Stomach (tissue), 9 donors: Measurements from ENCODE around the gene CLEC18B. TPM values are rescaled to one million over a fixed set of nuclear protein-coding genes. Genes with fewer than 3 reads are reported as not detected.
"Not testable (repeated sequence)": the region's sequence is repeated elsewhere in the genome, so short reads cannot be mapped to it uniquely, and the experiment has no call there.

Source experiments
- DNase-seq, 2 donors: peaks; one replicate each; pipeline versions ENCODE4 v3.0.0 to v3.0.0-alpha.2; 2013 to 2019
- H3K27ac ChIP-seq, 5 donors: fragments of 200-600 bp in 4 of 5; sonication (generic) in 4 of 5; one replicate each; pipeline ENCODE4 v1.5.1; 2013 to 2019; ENCODE audit warnings: mild to moderate bottlenecking in 1 of 5, moderate library complexity in 1 of 5
- H3K27me3 ChIP-seq, 3 donors: fragments of 200-600 bp; sonication (generic); one replicate each; pipeline ENCODE4 v1.5.1; 2017 to 2019; ENCODE audit warnings: mixed run types in 1 of 3
- H3K36me3 ChIP-seq, 4 donors: fragments of 200-600 bp; sonication (generic); 1 replicate in 3 of 4; 2 replicates in 1 of 4; pipeline ENCODE4 v1.5.1; 2016 to 2019
- H3K4me1 ChIP-seq, 4 donors: fragments of 200-600 bp; sonication (generic); one replicate each; pipeline ENCODE4 v1.5.1; 2016 to 2019
- H3K4me3 ChIP-seq, 4 donors: fragments of 200-600 bp; sonication (generic) in 3 of 4; one replicate each; pipeline ENCODE4 v1.5.1; 2016 to 2019; ENCODE audit warnings: mild to moderate bottlenecking in 1 of 4
- H3K9me3 ChIP-seq, 4 donors: fragments of 200-600 bp; sonication (generic); one replicate each; pipeline ENCODE4 v1.5.1; 2016 to 2019
- WGBS, 5 donors: extraction: QIAGEN DNeasy Blood & Tissue Kit in 3 of 5; methylation state at CpG; one replicate each; pipeline versions ENCODE4 v1.1.5 to v1.1.7; 2013 to 2018; 5-methylcytosine and 5-hydroxymethylcytosine counted together
- intact Hi-C: fragments of 100-400 bp; cut with DNase I; formaldehyde crosslinking; loops from one replicate; pipeline ENCODE4 v1.15.1; 2023; ENCODE audit warnings: low total_unique reads
- polyA plus RNA-seq, 3 donors: library from polyadenylated mRNA; stranded (reverse); fragments of 200-250 nt; gene quantifications; one replicate each; pipeline ENCODE4 v1.2.3, GENCODE V29; 2013
- total RNA-seq, 5 donors: library from RNA; depleted of rRNA; stranded (reverse); fragments of >200 nt; gene quantifications; one replicate each; pipeline versions ENCODE4 v1.1.0 to v1.2.3, GENCODE V29; 2014 to 2016
- donor health status: healthy with polysubstance abuse.
- donor health status: Bipolar disorder and iron deficiency.
- donor health status: healthy.

CLEC18B gene
- total and polyA plus RNA-seq, 8 donors = 0.25 to 2.6 (median 2.6) TPM; not detected in 5

- intact Hi-C loops, H3K4me1 ChIP-seq, H3K9me3 ChIP-seq, DNase-seq, H3K27me3 ChIP-seq, H3K4me3 ChIP-seq, H3K36me3 ChIP-seq, H3K27ac ChIP-seq: not testable (repeated sequence)
- WGBS, 5 donors = 72 to 97% (median 92%) methylated on average over 1 to 11 of the region's 15 CpGs
Measured at GRCh38 chr16:74417897-74418296, 3.4 kb downstream of the CLEC18B start.

DNA sequence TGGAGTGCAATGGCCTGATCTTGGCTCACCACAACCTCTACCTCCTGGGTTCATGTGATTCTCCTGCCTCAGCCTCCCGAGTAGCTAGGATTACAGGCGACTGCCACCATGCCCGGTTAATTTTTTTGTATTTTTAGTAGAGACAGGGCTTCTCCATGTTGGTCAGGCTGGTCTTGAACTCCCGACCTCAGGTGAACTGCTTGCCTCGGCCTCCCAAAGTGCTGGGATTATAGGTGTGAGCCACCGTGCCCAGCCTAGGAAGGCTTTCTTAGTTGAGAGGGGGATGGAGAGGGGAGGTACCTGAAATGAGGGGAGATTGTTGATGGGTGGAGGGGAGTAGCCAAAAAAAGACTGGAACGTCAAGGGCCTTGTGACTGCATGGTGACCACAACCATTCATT, 7.4 kb downstream of the CLEC18B start:
- H3K27me3 ChIP-seq, DNase-seq: not testable (repeated sequence)

GRCh38 chr16:74413485-74413884, 7.8 kb downstream of the CLEC18B start:
- H3K27me3 ChIP-seq, DNase-seq, H3K27ac ChIP-seq, H3K4me3 ChIP-seq, intact Hi-C loops, H3K4me1 ChIP-seq, H3K36me3 ChIP-seq, H3K9me3 ChIP-seq: not testable (repeated sequence)
- 79 to 93% (median 85%) methylated on average over 7 to 9 of the region's 9 CpGs for WGBS, 5 donors

More for the DNA sequence above, 7.4 kb downstream of the CLEC18B start:
- H3K4me3 ChIP-seq, H3K4me1 ChIP-seq, H3K36me3 ChIP-seq, H3K9me3 ChIP-seq, H3K27ac ChIP-seq, intact Hi-C loops: not testable (repeated sequence)
- 82 to 87% (median 85%) methylated on average over 7 of the region's 7 CpGs for WGBS, 5 donors

GRCh38 chr16:74412775-74413390, 8.4 kb downstream of the CLEC18B start:
- H3K27ac ChIP-seq, H3K9me3 ChIP-seq, H3K4me3 ChIP-seq, H3K27me3 ChIP-seq, H3K36me3 ChIP-seq, DNase-seq, H3K4me1 ChIP-seq, intact Hi-C loops: not testable (repeated sequence)
- 78 to 89% (median 82%) methylated on average over 6 to 7 of the region's 10 CpGs for WGBS, 5 donors

- intact Hi-C loops, H3K27ac ChIP-seq, DNase-seq, H3K9me3 ChIP-seq, H3K4me1 ChIP-seq, H3K4me3 ChIP-seq, H3K36me3 ChIP-seq, H3K27me3 ChIP-seq: not testable (repeated sequence)
- WGBS, 5 donors = 63 to 80% (median 75%) methylated on average over 4 to 5 of the region's 13 CpGs
Measured at GRCh38 chr16:74412138-74412774, 9.0 kb downstream of the CLEC18B start.

GRCh38 chr16:74410981-74411380, 10.3 kb downstream of the CLEC18B start:
- H3K4me3 ChIP-seq, H3K27ac ChIP-seq, H3K36me3 ChIP-seq, intact Hi-C loops, H3K27me3 ChIP-seq, DNase-seq, H3K4me1 ChIP-seq, H3K9me3 ChIP-seq: not testable (repeated sequence)
- WGBS, 5 donors = 87 to 96% (median 93%) methylated on average over 3 to 9 of the region's 9 CpGs

GRCh38 chr16:74410057-74410957, 11.0 kb downstream of the CLEC18B start:
- H3K9me3 ChIP-seq, H3K27ac ChIP-seq, H3K4me3 ChIP-seq, H3K36me3 ChIP-seq, H3K4me1 ChIP-seq, H3K27me3 ChIP-seq, intact Hi-C loops, DNase-seq: not testable (repeated sequence)
- WGBS, 5 donors = 83 to 87% (median 83%) methylated on average over 8 to 9 of the region's 18 CpGs

DNA sequence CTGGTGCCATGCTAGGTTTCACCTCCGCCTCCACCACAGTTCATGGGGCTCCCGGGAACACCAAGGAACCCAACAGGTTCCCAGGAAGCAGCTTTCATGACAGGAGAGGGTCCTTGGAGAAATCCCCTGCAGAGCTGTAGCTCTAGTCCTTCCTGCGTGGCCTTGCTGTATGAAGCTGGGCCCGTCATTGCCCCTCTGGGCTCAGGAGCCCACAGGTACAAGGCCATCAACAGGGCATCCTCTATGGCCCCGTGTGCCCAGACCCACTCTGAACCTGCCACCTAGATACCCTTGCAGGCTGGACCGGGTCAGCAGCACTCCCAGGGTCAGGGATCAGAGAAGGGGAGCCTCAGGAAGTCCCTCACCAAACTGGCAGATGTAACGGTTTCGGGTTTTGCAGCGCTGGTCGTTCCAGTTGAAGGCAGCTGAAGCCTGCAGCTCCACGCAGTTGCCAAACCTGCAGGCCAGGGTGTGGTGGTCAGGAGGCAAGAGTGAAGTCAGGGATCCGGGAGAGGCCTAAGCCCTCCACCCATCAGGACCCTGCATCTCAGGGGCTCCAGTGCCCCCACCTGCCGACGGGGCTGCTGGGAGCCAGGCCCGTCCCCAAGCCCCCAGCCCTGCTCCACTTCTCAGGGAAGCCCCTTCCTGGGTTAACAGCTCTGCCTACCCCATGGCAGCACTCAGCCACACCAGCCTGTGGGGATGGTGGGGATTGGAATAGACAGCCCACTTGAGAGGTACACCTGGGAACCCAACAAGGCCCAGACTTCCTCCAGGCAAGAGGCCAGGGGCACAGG, 11.9 kb downstream of the CLEC18B start:
- H3K9me3 ChIP-seq, H3K4me3 ChIP-seq, intact Hi-C loops, H3K27me3 ChIP-seq, H3K4me1 ChIP-seq, DNase-seq, H3K36me3 ChIP-seq, H3K27ac ChIP-seq: not testable (repeated sequence)
- 81 to 100% (median 91%) methylated on average over 3 to 11 of the region's 15 CpGs for WGBS, 5 donors

- peak in 1 of 2 donors; percentile 51 for DNase-seq
- H3K36me3 ChIP-seq, H3K27me3 ChIP-seq, H3K9me3 ChIP-seq, H3K4me1 ChIP-seq, intact Hi-C loops: not testable (repeated sequence)
- Histone ChIP-seq H3K4me3 (peak overlapping the region; percentile 34 to 48 (median 42)), H3K27ac (peak overlapping the region; percentile 22 to 81 (median 71))
- 8 to 26% (median 18%) methylated on average over 11 to 17 of the region's 23 CpGs for WGBS, 5 donors
Measured at GRCh38 chr16:74407362-74407705, 13.9 kb downstream of the CLEC18B start.

DNA sequence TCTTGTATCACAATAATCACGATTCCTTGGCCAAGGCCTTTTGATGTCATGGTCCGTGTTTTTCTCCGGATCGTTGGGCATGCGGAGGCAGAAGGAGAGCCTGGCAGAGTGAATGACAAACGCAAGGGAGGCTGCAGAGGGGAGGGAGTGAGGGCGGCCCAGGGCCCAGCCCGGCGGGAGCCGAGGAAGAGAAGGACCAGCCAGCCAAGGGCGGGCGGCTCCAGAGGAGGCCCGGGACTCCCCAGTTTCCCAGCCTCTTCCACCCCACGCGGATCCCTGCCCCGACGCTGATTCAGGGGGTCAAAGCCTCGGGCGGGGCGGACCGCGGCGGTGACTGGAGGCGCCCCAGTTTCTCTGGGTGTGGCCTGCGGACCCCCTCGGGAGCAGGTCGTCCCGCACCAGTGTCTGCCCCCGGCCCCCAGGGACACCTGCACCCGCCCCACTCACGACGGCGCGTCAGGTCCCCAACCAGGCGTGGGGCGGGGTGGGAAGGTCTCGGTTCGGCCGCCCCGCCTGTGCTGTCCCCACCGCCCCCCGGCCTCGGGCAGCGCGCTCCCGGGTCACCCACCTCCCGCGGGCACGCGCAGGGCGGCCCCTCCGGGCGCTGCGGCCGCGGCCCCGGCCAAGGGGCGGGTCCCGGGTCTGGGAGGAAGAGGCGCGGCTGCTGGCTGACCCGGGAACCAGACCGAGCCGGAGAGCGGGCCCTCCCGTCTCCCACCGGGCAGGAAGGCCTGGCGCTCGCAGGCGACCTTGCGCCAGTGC, 14.5 kb downstream of the CLEC18B start:
- WGBS, 5 donors = 3% methylated on average over 8 to 14 of the region's 71 CpGs; no CpG with 5 or more reads in 2 of the 5 donors
- H3K27me3 ChIP-seq, H3K4me1 ChIP-seq, intact Hi-C loops, H3K9me3 ChIP-seq, H3K36me3 ChIP-seq, DNase-seq: not testable (repeated sequence)
- Histone ChIP-seq H3K4me3 (peak overlapping the region; percentile 34 to 48 (median 42)), H3K27ac (peak overlapping the region in 4 of 5 donors; percentile 69 to 81 (median 72))
